ENCODE data around the gene C1QTNF6. TPM values are rescaled to one million over a fixed set of nuclear protein-coding genes. Genes with fewer than 3 reads are reported as not detected.

C1QTNF6 gene
- 2.8 and 4.5 TPM in 2 replicates for total RNA-seq

DNA sequence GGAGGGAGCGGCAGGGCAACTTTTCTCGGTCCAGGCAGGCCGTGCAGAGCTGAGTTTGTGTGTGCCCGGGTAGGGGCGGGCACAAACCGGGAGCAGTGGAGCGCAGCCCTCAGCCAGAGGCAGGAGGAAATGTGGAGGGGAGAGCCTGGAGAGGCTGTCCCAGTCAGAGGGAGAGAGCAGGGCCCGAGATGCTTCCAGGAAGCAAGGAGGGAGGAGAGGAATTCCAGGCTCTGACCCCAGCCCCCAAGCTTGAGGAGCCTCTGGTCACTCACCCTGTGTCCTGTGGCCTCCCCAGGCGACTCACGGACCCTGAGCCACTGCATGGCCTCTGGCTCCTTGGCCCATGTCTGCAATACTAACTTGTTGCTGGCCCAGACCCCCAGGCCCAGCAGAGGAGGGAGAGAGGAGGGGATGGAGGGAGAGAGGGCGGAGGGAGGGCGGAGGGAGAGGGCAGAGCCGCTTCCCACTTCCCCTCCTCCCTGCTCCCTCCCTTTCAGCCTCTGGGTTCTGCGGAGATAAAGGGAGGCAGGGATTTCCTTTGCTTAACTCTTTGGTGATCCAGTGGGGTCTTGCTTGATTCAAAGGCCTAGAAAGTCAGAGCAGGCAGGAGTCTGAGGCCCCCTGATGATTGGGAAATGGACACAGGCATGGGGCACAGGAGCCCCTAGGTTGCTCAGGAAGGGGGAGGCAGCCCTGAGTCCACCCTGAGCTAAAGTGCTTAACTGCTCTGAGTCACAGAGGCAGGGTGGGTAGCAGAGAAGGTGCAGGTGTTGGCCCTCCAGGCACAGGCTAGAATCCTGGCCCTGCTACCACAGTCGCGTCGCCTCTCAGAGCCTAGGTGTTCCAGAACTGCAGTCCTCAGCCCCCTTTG, at the start of gene C1QTNF6:
C1QTNF6 (minus strand) TSS at position 357 of the 871 bp plus-strand sequence; CDS start at position 323, 34 bp downstream.

GRCh38 chr22:37212174-37212906, 24.3 kb upstream of the C1QTNF6 start, which contains the start of gene SSTR3:
TSS of gene SSTR3 (minus strand) at chr22:37212477. CDS start at chr22:37207803, 4,674 bp downstream.

Other genes starting within 250 kb of the C1QTNF6 start
- 35.7 and 47.8 TPM in 2 replicates for gene TST, start 168.8 kb downstream of the C1QTNF6 start, total RNA-seq
- 83.9 and 93.9 TPM in 2 replicates for gene MPST, start 168.5 kb downstream of the C1QTNF6 start, total RNA-seq
- gene KCTD17, start 136.5 kb downstream of the C1QTNF6 start, total RNA-seq: 16.4 and 52.7 TPM in 2 replicates
- not detected in 2 replicates for gene TMPRSS6, start 78.5 kb downstream of the C1QTNF6 start, total RNA-seq
- gene IL2RB, start 38.3 kb downstream of the C1QTNF6 start, total RNA-seq: not detected in 2 replicates
- not detected in 2 replicates for gene SSTR3, start 24.2 kb upstream of the C1QTNF6 start, total RNA-seq
- gene RAC2, start 56.0 kb upstream of the C1QTNF6 start, total RNA-seq: 9.9 and 18.6 TPM in 2 replicates
- 0.06 TPM in 1 of 2 replicates, not detected in the other for gene CYTH4, start 94.3 kb upstream of the C1QTNF6 start, total RNA-seq
- under 0.01 and 0.06 TPM in 2 replicates for gene ELFN2, start 239.2 kb upstream of the C1QTNF6 start, total RNA-seq

Measured in bladder microvascular endothelial cell (primary cell).